Measurements from ENCODE around the gene INTS15. TPM values are rescaled to one million over a fixed set of nuclear protein-coding genes. Genes with fewer than 3 reads are reported as not detected.

Gene INTS15
- total RNA-seq, 1 experiment from 2014 or later, result 29.6 TPM

DNA sequence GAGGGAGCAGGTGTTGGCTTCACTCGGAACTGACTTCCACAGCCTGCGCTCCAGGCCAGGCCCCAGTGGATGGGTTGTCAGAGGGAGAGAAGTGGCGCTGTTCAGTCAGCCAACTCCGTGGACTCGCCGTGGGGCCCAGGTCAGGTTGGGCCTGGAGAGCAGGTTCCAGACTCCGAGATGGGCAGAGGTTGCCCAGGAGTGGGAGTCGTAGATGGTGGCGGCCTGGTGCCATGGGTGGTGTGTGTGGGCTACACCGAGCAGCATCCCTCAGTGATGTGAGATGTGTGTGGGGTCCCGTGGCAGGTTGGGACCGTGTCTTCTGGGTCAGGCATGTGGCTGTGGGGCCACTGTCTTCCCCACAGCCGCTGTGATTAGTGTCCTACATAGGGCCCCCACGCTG lies 57.7 kb downstream of the INTS15 start:
- Mint-ChIP-seq H3K9me3 (ENCODE audit: unreplicated experiment) (no peaks in the 10 kb centered on the region), H3K36me3 (ENCODE audit: insufficient read depth, unreplicated experiment) (peaks cover 48% of the 10 kb centered on the region), H3K4me1 (ENCODE audit: low read depth, unreplicated experiment) (no peaks in the 10 kb centered on the region), H3K27me3 (ENCODE audit: insufficient read depth, unreplicated experiment) (no peaks in the 10 kb centered on the region), H3K27ac (ENCODE audit: unreplicated experiment) (no peak overlapping the region), H3K4me3 (ENCODE audit: unreplicated experiment) (no peak overlapping the region)
- DNase-seq, result no peak
- Histone ChIP-seq H3K36me3 (ENCODE audit: control insufficient read depth, insufficient read depth, low read length) (peaks cover 10% of the 10 kb centered on the region), H3K27me3 (replicated peaks; ENCODE audit: control insufficient read depth, insufficient read depth, low read length) (no peaks in the 10 kb centered on the region), H3K9me3 (no peaks in the 10 kb centered on the region), H3K4me1 (no peaks in the 10 kb centered on the region), H3K4me3 (ENCODE audit: low read depth, low read length) (no peak overlapping the region)
- POLR2A ChIA-PET, result no interaction called here
- CTCF ChIA-PET, result no interaction called here
- BruUV-seq (replicated peaks), result no TSS peak
- TF ChIP-seq, protein P1, sequence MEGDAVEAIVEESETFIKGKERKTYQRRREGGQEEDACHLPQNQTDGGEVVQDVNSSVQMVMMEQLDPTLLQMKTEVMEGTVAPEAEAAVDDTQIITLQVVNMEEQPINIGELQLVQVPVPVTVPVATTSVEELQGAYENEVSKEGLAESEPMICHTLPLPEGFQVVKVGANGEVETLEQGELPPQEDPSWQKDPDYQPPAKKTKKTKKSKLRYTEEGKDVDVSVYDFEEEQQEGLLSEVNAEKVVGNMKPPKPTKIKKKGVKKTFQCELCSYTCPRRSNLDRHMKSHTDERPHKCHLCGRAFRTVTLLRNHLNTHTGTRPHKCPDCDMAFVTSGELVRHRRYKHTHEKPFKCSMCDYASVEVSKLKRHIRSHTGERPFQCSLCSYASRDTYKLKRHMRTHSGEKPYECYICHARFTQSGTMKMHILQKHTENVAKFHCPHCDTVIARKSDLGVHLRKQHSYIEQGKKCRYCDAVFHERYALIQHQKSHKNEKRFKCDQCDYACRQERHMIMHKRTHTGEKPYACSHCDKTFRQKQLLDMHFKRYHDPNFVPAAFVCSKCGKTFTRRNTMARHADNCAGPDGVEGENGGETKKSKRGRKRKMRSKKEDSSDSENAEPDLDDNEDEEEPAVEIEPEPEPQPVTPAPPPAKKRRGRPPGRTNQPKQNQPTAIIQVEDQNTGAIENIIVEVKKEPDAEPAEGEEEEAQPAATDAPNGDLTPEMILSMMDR (IDR thresholded peaks at IDR 0.05; ENCODE audit: insufficient read depth in 1 of 2, low read depth in 1 of 2, low read length in 1 of 2, severe bottlenecking in 1 of 2, unreplicated experiment in 1 of 2), result no peak
- intact Hi-C loops (cut with micrococcal nuclease; ENCODE audit: unreplicated experiment), result no loop called here

DNA sequence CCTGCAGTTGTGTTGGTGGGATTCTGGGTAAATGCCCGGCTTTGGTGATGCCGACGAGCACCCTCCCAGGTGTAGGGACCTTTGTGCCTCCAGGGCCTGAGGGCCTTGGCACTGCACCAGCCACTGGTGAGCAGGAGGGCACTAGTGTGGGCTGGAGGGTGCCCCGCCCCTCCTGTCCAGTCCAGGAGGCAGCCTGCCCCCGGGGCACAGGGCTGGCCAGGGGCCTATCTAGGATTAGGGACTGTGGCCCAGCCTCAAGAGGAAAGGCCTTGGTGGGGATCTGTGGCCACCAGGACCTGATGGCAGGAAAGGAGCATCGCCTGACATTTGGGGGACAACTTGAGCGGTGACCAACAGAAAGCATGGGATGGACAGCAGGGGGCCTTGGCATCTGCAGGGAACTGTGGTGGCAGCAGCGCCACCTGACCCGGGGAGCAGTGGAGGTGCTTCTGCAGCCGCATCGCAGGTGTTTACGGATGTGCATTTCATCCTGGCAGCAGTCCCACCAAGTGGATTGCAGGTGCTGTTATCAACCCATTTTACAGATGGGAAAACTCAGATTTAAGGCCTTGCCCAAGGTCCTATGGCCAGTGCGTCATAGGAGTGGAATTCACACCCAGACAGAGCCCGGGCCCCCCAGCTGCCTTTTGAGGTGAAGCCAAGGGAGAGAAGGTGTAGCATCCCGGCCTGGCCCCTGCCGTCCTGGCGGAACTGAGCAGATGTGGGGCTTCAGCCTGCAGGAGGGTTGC lies 58.4 kb downstream of the INTS15 start:
- Mint-ChIP-seq H3K27me3 (ENCODE audit: insufficient read depth, unreplicated experiment) (no peaks in the 10 kb centered on the region), H3K9me3 (ENCODE audit: unreplicated experiment) (no peaks in the 10 kb centered on the region), H3K4me3 (ENCODE audit: unreplicated experiment) (no peak overlapping the region), H3K36me3 (ENCODE audit: insufficient read depth, unreplicated experiment) (peaks cover 52% of the 10 kb centered on the region), H3K27ac (ENCODE audit: unreplicated experiment) (no peak overlapping the region), H3K4me1 (ENCODE audit: low read depth, unreplicated experiment) (no peaks in the 10 kb centered on the region)
- no peaks in the 10 kb centered on the region for H3K4me1 ChIP-seq
- H3K9me3 ChIP-seq, result no peaks in the 10 kb centered on the region
- H3K36me3 ChIP-seq (ENCODE audit: control insufficient read depth, insufficient read depth, low read length), result peaks cover 11% of the 10 kb centered on the region
- BruUV-seq (replicated peaks), result no TSS peak
- no peak overlapping the region for H3K4me3 ChIP-seq (ENCODE audit: low read depth, low read length)
- DNase-seq, result no peak
- H3K27me3 ChIP-seq (replicated peaks; ENCODE audit: control insufficient read depth, insufficient read depth, low read length), result no peaks in the 10 kb centered on the region
- intact Hi-C loops (cut with micrococcal nuclease; ENCODE audit: unreplicated experiment), result no loop called here
- TF ChIP-seq, protein P1 (IDR thresholded peaks at IDR 0.05; ENCODE audit: insufficient read depth in 1 of 2, low read depth in 1 of 2, low read length in 1 of 2, severe bottlenecking in 1 of 2, unreplicated experiment in 1 of 2), result no peak
- POLR2A ChIA-PET, result no interaction called here
- CTCF ChIA-PET, result no interaction called here

DNA sequence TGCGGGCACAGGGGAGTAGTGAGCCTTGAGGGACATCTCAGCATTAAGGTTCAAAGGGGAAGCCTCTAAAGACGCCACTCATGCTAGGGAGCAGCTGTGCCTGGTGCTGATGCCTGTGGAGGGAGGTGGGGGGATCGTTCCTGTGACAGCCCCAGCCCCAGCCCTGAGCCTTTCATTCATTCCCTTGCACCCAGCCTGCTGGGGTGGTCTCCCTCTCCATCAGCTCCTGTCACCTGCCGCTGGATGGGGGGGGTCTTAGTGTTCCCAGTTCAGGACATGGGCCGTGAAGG lies 58.9 kb downstream of the INTS15 start:
- no peak overlapping the region for H3K4me3 Mint-ChIP-seq (ENCODE audit: unreplicated experiment)
- no TSS peak for BruUV-seq (replicated peaks)
- no peaks in the 10 kb centered on the region for H3K9me3 Mint-ChIP-seq (ENCODE audit: unreplicated experiment)
- POLR2A ChIA-PET, result no interaction called here
- Histone ChIP-seq H3K4me1 (no peaks in the 10 kb centered on the region), H3K4me3 (ENCODE audit: low read depth, low read length) (no peak overlapping the region), H3K27me3 (replicated peaks; ENCODE audit: control insufficient read depth, insufficient read depth, low read length) (no peaks in the 10 kb centered on the region), H3K9me3 (no peaks in the 10 kb centered on the region), H3K36me3 (ENCODE audit: control insufficient read depth, insufficient read depth, low read length) (peaks cover 11% of the 10 kb centered on the region)
- CTCF ChIA-PET, result no interaction called here
- TF ChIP-seq, protein P1 (IDR thresholded peaks at IDR 0.05; ENCODE audit: insufficient read depth in 1 of 2, low read depth in 1 of 2, low read length in 1 of 2, severe bottlenecking in 1 of 2, unreplicated experiment in 1 of 2), result no peak
- no peaks in the 10 kb centered on the region for H3K27me3 Mint-ChIP-seq (ENCODE audit: insufficient read depth, unreplicated experiment)
- intact Hi-C loops (cut with micrococcal nuclease; ENCODE audit: unreplicated experiment), result no loop called here
- H3K27ac Mint-ChIP-seq (ENCODE audit: unreplicated experiment), result no peak overlapping the region
- no peak for DNase-seq
- peaks cover 52% of the 10 kb centered on the region for H3K36me3 Mint-ChIP-seq (ENCODE audit: insufficient read depth, unreplicated experiment)
- no peaks in the 10 kb centered on the region for H3K4me1 Mint-ChIP-seq (ENCODE audit: low read depth, unreplicated experiment)

Data from Caco-2 (cell line).